ENCODE measurements around the gene CYGB. TPM values are rescaled to one million over a fixed set of nuclear protein-coding genes. Genes with fewer than 3 reads are reported as not detected.

CYGB gene
- total RNA-seq, 1 experiment from 2014 or later = 0.56 TPM

- BruUV-seq (replicated peaks) = no TSS peak
- no peak for DNase-seq (ENCODE audit: low spot score)
- no peaks in the 10 kb centered on the region for H3K4me1 ChIP-seq (ENCODE audit: insufficient read depth, low read length, poor library complexity, severe bottlenecking)
- ChIA-PET CTCF (no interaction called here), POLR2A (ENCODE audit: low non-redundant PET) (no interaction called here)
- no peaks in the 10 kb centered on the region for H3K36me3 ChIP-seq (ENCODE audit: insufficient read depth, low read length, poor library complexity, severe bottlenecking)
- H3K27me3 ChIP-seq (replicated peaks; ENCODE audit: insufficient read depth, low read depth, low read length, poor library complexity) = no peaks in the 10 kb centered on the region
- H3K27ac ChIP-seq (ENCODE audit: low read depth, low read length, poor library complexity, severe bottlenecking) = no peak overlapping the region
- H3K9me3 ChIP-seq (ENCODE audit: low read depth, low read length, poor library complexity, severe bottlenecking) = no peaks in the 10 kb centered on the region
- no peak for TF ChIP-seq CTCF (conservative IDR thresholded peaks at IDR 0.05; ENCODE audit: low read depth, low read length)
- TF ChIP-seq EZH2 (IDR thresholded peaks at IDR 0.05; ENCODE audit: borderline replicate concordance, low read depth, low read length, poor library complexity, severe bottlenecking) = no peak
- no peak overlapping the region for H3K4me3 ChIP-seq (ENCODE audit: low read depth, low read length, poor library complexity, severe bottlenecking)
- intact Hi-C loops (cut with micrococcal nuclease; ENCODE audit: unreplicated experiment) = no loop called here
These were observed 36.7 kb upstream of the CYGB start for GRCh38 chr17:76574166-76574565.

GRCh38 chr17:76573096-76573495 lies 35.6 kb upstream of the CYGB start:
- no TSS peak for BruUV-seq (replicated peaks)
- ChIA-PET POLR2A (ENCODE audit: low non-redundant PET) (interaction anchor here (0.6 kb wide), 2 partner anchors 10 to 122 kb away, joined by 4 to 9 read pairs; no protein-coding TSS in a partner anchor), CTCF (no interaction called here)

GRCh38 chr17:76572201-76572910 lies 34.8 kb upstream of the CYGB start:
- no peaks in the 10 kb centered on the region for H3K4me1 ChIP-seq (ENCODE audit: insufficient read depth, low read length, poor library complexity, severe bottlenecking)
- TF ChIP-seq EZH2 (IDR thresholded peaks at IDR 0.05; ENCODE audit: borderline replicate concordance, low read depth, low read length, poor library complexity, severe bottlenecking) (no peak), CTCF (conservative IDR thresholded peaks at IDR 0.05; ENCODE audit: low read depth, low read length) (no peak)
- ChIA-PET CTCF (no interaction called here), POLR2A (ENCODE audit: low non-redundant PET) (interaction anchor here (1.0 kb wide), 1 partner anchor 12 kb away, joined by 3 read pairs; no protein-coding TSS in a partner anchor)
- intact Hi-C loops (cut with micrococcal nuclease; ENCODE audit: unreplicated experiment) = no loop called here
- peaks cover 6% of the 10 kb centered on the region for H3K36me3 ChIP-seq (ENCODE audit: insufficient read depth, low read length, poor library complexity, severe bottlenecking)
- no peaks in the 10 kb centered on the region for H3K27me3 ChIP-seq (replicated peaks; ENCODE audit: insufficient read depth, low read depth, low read length, poor library complexity)
- H3K27ac ChIP-seq (ENCODE audit: low read depth, low read length, poor library complexity, severe bottlenecking) = no peak overlapping the region
- DNase-seq (ENCODE audit: low spot score) = no peak
- no peak overlapping the region for H3K4me3 ChIP-seq (ENCODE audit: low read depth, low read length, poor library complexity, severe bottlenecking)
- BruUV-seq (replicated peaks) = no TSS peak
- H3K9me3 ChIP-seq (ENCODE audit: low read depth, low read length, poor library complexity, severe bottlenecking) = no peaks in the 10 kb centered on the region

More at GRCh38 chr17:76573096-76573495, 35.6 kb upstream of the CYGB start:
- H3K9me3 ChIP-seq (ENCODE audit: low read depth, low read length, poor library complexity, severe bottlenecking) = no peaks in the 10 kb centered on the region
- no peak for TF ChIP-seq EZH2 (IDR thresholded peaks at IDR 0.05; ENCODE audit: borderline replicate concordance, low read depth, low read length, poor library complexity, severe bottlenecking)
- no peak for TF ChIP-seq CTCF (conservative IDR thresholded peaks at IDR 0.05; ENCODE audit: low read depth, low read length)
- no peaks in the 10 kb centered on the region for H3K27me3 ChIP-seq (replicated peaks; ENCODE audit: insufficient read depth, low read depth, low read length, poor library complexity)
- intact Hi-C loops (cut with micrococcal nuclease; ENCODE audit: unreplicated experiment) = no loop called here
- no peak overlapping the region for H3K27ac ChIP-seq (ENCODE audit: low read depth, low read length, poor library complexity, severe bottlenecking)
- no peaks in the 10 kb centered on the region for H3K4me1 ChIP-seq (ENCODE audit: insufficient read depth, low read length, poor library complexity, severe bottlenecking)
- no peaks in the 10 kb centered on the region for H3K36me3 ChIP-seq (ENCODE audit: insufficient read depth, low read length, poor library complexity, severe bottlenecking)
- no peak overlapping the region for H3K4me3 ChIP-seq (ENCODE audit: low read depth, low read length, poor library complexity, severe bottlenecking)
- no peak for DNase-seq (ENCODE audit: low spot score)

All from A673 (cell line).